K562 (cell line): ENCODE results near the gene C1orf122. TPM values are rescaled to one million over a fixed set of nuclear protein-coding genes. Genes with fewer than 3 reads are reported as not detected.
A peak's percentile ranks its signal among the peaks of the same experiment; 100 is the strongest.

Source experiments
- ADNP ChIP-seq: fragments of 200-800 bp; sonication (Bioruptor generic); IDR thresholded peaks from 2 replicates; pipeline ENCODE4 v1.6.1; 2016; ENCODE audit warnings: missing genetic modification characterization, missing compliant biosample characterization
- ARID1B ChIP-seq: fragments of 450-650 bp; IDR thresholded peaks from 2 replicates; pipeline ENCODE4 v1.6.1; 2016; ENCODE audit warnings: antibody characterized with exemption, mild to moderate bottlenecking, inconsistent platforms
- BACH1 ChIP-seq: fragments of 200-800 bp; sonication (Bioruptor generic); IDR thresholded peaks from 2 replicates; pipeline ENCODE4 v1.6.1; 2016; ENCODE audit warnings: missing genetic modification characterization, missing compliant biosample characterization
- BMI1 ChIP-seq: fragments of 150-350 bp; IDR thresholded peaks from 2 replicates; pipeline ENCODE4 v1.6.1; 2014; ENCODE audit warnings: low read length
- BRD4 ChIP-seq: fragments of 200-600 bp; sonication (generic); IDR thresholded peaks from 2 replicates; pipeline ENCODE4 v1.6.1; 2017; ENCODE audit warnings: inconsistent platforms
- CHCHD3 ChIP-seq: fragments of 250-450 bp; sonication (Bioruptor Pico); IDR thresholded peaks from 2 replicates; pipeline ENCODE4 v2.1.2; 2022; ENCODE audit warnings: mild to moderate bottlenecking
- CREBBP ChIP-seq: IDR thresholded peaks from one replicate; pipeline ENCODE4 v1.6.1; 2012; ENCODE audit warnings: low read depth, mild to moderate bottlenecking, control low read depth, inconsistent platforms, low read length
- CSDE1 ChIP-seq, 2 experiments: fragments of 450-650 bp; IDR thresholded peaks; 2 replicates each; pipeline ENCODE4 v1.6.1; 2016; ENCODE audit warnings: mild to moderate bottlenecking in 1 of 2
- FIP1L1 ChIP-seq: fragments of 200-400 bp; formaldehyde crosslinking; IDR thresholded peaks from 2 replicates; pipeline ENCODE4 v1.6.1; 2018; ENCODE audit warnings: mild to moderate bottlenecking, low read depth, low read length; ENCODE audit not compliant: poor library complexity, severe bottlenecking
- FOS ChIP-seq: IDR thresholded peaks from 3 replicates; pipeline ENCODE4 v1.6.1; 2011; ENCODE audit not compliant: insufficient read length; ENCODE audit errors: extremely low read depth
- IRF2 ChIP-seq: sonication (generic); formaldehyde crosslinking; IDR thresholded peaks from 2 replicates; pipeline ENCODE4 v1.8.1; 2022; ENCODE audit warnings: mild to moderate bottlenecking, missing genetic modification reagents
- MIER1 ChIP-seq: fragments of 450-650 bp; IDR thresholded peaks from 2 replicates; pipeline ENCODE4 v1.6.1; 2016; ENCODE audit warnings: antibody characterized with exemption, mild to moderate bottlenecking, low read depth
- MXI1 ChIP-seq: IDR thresholded peaks from 2 replicates; pipeline ENCODE4 v1.6.1; 2011; ENCODE audit warnings: low read depth, mild to moderate bottlenecking, improper control_type of control experiment, low read length
- PYGO2 ChIP-seq: fragments of 450-650 bp; IDR thresholded peaks from 2 replicates; pipeline ENCODE4 v1.6.1; 2016; ENCODE audit warnings: mild to moderate bottlenecking, missing genetic modification characterization, moderate library complexity, missing compliant biosample characterization
- RBM17 ChIP-seq: fragments of 200-400 bp; formaldehyde crosslinking; IDR thresholded peaks from 2 replicates; pipeline ENCODE4 v1.6.1; 2017; ENCODE audit warnings: low read depth, mild to moderate bottlenecking, low read length, borderline replicate concordance
- RBM39 ChIP-seq: fragments of 200-400 bp; formaldehyde crosslinking; optimal IDR thresholded peaks from 2 replicates; pipeline ENCODE3; 2018; ENCODE audit warnings: low read depth, low read length
- SMARCA4 ChIP-seq: fragments of 450-650 bp; IDR thresholded peaks from 2 replicates; pipeline ENCODE4 v1.6.1; 2016
- TAF1 ChIP-seq: IDR thresholded peaks from 2 replicates; pipeline ENCODE4 v1.6.1; 2011; ENCODE audit warnings: mild to moderate bottlenecking, low read length, moderate library complexity; ENCODE audit not compliant: insufficient read depth, control insufficient read depth, severe bottlenecking; ENCODE audit errors: extremely low read depth
- XRCC5 ChIP-seq: fragments of 200-400 bp; formaldehyde crosslinking; IDR thresholded peaks from 2 replicates; pipeline ENCODE4 v1.6.1; 2017; ENCODE audit warnings: low read depth, mild to moderate bottlenecking, low read length
- ZBTB7A ChIP-seq: IDR thresholded peaks from 2 replicates; pipeline ENCODE4 v1.6.1; 2011; ENCODE audit warnings: low read depth, mild to moderate bottlenecking, low read length, moderate library complexity, borderline replicate concordance; ENCODE audit not compliant: control insufficient read depth
- ZNF175 ChIP-seq: fragments of 200-800 bp; sonication (Bioruptor generic); IDR thresholded peaks from 2 replicates; pipeline ENCODE4 v1.6.1; 2016; ENCODE audit warnings: low read depth, mild to moderate bottlenecking, missing genetic modification characterization, missing compliant biosample characterization
- ZNF347 ChIP-seq: fragments of 450-650 bp; formaldehyde crosslinking; IDR thresholded peaks from 2 replicates; pipeline ENCODE4 v1.4.0; 2020; ENCODE audit warnings: low read depth, mild to moderate bottlenecking, moderate library complexity
- ZNF436 ChIP-seq: fragments of 250-450, 450-650 bp; sonication (Bioruptor Pico); formaldehyde crosslinking; IDR thresholded peaks from 2 replicates; pipeline ENCODE4 v1.7.0; 2020; ENCODE audit warnings: mild to moderate bottlenecking
- ZNF551 ChIP-seq: fragments of 250-450 bp; sonication (Bioruptor Pico); IDR thresholded peaks from 2 replicates; pipeline ENCODE4 v1.5.0; 2021; ENCODE audit warnings: mild to moderate bottlenecking, moderate library complexity
- polyA plus RNA-seq, 8 experiments: library from polyadenylated mRNA; depleted of rRNA in 4 of 8; stranded (reverse) in 5 of 8; unstranded in 3 of 8; fragments of >200 nt; fragmentation: Nextera tagmentation in 2 of 8; fragmentation: Illumina TruSeq in 1 of 8; extraction: Ambion mirVana in 2 of 8; extraction: Trizol in 1 of 8; gene quantifications; 2 replicates each; pipeline versions ENCODE4 v1.2.1 to v1.2.3, GENCODE V29; 2011 to 2014; ENCODE audit warnings: inconsistent platforms in 1 of 8, missing spikeins in 1 of 8
- total RNA-seq, 7 experiments: library from RNA; depleted of rRNA in 6 of 7; stranded (reverse); fragments of >200 nt in 6 of 7; fragmentation: Illumina TruSeq in 2 of 7; extraction: Trizol in 2 of 7; gene quantifications; 2 replicates each; pipeline versions ENCODE4 v1.2.1 to v1.2.3, GENCODE V29; 2011 to 2021; ENCODE audit warnings: low replicate concordance in 1 of 7
- TF ChIP-seq, protein P1 (sequence below), 2 experiments: fragments of 450-650 bp in 1 of 2; sonication (generic) in 1 of 2; formaldehyde crosslinking; conservative IDR thresholded peaks; 2 replicates each; pipeline versions ENCODE4 v1.4.0 to v1.8.1; 2020 to 2022; ENCODE audit warnings: mild to moderate bottlenecking in 1 of 2, missing genetic modification reagents in 1 of 2
- TF ChIP-seq, protein P2 (sequence below): sonication (generic); formaldehyde crosslinking; IDR thresholded peaks from 2 replicates; pipeline ENCODE4 v1.8.1; 2023; ENCODE audit warnings: missing genetic modification reagents, mild to moderate bottlenecking, borderline replicate concordance

The C1orf122 gene
- total and polyA plus RNA-seq, 9 of the 15 experiments (the other 6 are each of a cell fraction or from before 2014, with no cell fraction given): 3.6 to 70.9 (median 17.3) TPM

GRCh38 chr1:37764414-37764825, 43.2 kb upstream of the C1orf122 start (continued):
- TF ChIP-seq RBM17: no peak
- TF ChIP-seq MIER1: peak; percentile 99
- TF ChIP-seq ZNF436 (CRISPR knock-in tag): no peak
- TF ChIP-seq ZNF347 (CRISPR knock-in tag): no peak
- no peak for TF ChIP-seq CHCHD3
- TF ChIP-seq BACH1 (tag): peak; percentile 74
- TF ChIP-seq IRF2 (CRISPR knock-in tag): peak; percentile 98
- TF ChIP-seq, protein P1, sequence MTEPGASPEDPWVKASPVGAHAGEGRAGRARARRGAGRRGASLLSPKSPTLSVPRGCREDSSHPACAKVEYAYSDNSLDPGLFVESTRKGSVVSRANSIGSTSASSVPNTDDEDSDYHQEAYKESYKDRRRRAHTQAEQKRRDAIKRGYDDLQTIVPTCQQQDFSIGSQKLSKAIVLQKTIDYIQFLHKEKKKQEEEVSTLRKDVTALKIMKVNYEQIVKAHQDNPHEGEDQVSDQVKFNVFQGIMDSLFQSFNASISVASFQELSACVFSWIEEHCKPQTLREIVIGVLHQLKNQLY (CRISPR knock-in tag; conservative IDR thresholded peaks at IDR 0.05): peak in 1 of 2 experiments; percentile 99; a peak in 2 of 4 replicates
- TF ChIP-seq ADNP (tag): no peak
- TF ChIP-seq BMI1: no peak
- TF ChIP-seq MXI1: peak; percentile 76; the same call in 1 of the 2 replicates
- no peak for TF ChIP-seq CREBBP
- TF ChIP-seq BRD4: no peak
- TF ChIP-seq FOS: no peak
- peak; percentile 75; the same call in 1 of the 2 replicates for TF ChIP-seq XRCC5
- TF ChIP-seq FIP1L1: no peak
- TF ChIP-seq RBM39: no peak
- no peak for TF ChIP-seq ARID1B
- TF ChIP-seq SMARCA4: no peak
- peak; percentile 75 for TF ChIP-seq ZNF175 (CRISPR knock-in tag)
- no peak for TF ChIP-seq CSDE1 (IDR thresholded peaks at IDR 0.05)
- no peak for TF ChIP-seq ZNF551 (CRISPR knock-in tag)
- TF ChIP-seq ZBTB7A: peak; percentile 90
- no peak for TF ChIP-seq TAF1
- no peak for TF ChIP-seq PYGO2 (tag)
- TF ChIP-seq, protein P2, sequence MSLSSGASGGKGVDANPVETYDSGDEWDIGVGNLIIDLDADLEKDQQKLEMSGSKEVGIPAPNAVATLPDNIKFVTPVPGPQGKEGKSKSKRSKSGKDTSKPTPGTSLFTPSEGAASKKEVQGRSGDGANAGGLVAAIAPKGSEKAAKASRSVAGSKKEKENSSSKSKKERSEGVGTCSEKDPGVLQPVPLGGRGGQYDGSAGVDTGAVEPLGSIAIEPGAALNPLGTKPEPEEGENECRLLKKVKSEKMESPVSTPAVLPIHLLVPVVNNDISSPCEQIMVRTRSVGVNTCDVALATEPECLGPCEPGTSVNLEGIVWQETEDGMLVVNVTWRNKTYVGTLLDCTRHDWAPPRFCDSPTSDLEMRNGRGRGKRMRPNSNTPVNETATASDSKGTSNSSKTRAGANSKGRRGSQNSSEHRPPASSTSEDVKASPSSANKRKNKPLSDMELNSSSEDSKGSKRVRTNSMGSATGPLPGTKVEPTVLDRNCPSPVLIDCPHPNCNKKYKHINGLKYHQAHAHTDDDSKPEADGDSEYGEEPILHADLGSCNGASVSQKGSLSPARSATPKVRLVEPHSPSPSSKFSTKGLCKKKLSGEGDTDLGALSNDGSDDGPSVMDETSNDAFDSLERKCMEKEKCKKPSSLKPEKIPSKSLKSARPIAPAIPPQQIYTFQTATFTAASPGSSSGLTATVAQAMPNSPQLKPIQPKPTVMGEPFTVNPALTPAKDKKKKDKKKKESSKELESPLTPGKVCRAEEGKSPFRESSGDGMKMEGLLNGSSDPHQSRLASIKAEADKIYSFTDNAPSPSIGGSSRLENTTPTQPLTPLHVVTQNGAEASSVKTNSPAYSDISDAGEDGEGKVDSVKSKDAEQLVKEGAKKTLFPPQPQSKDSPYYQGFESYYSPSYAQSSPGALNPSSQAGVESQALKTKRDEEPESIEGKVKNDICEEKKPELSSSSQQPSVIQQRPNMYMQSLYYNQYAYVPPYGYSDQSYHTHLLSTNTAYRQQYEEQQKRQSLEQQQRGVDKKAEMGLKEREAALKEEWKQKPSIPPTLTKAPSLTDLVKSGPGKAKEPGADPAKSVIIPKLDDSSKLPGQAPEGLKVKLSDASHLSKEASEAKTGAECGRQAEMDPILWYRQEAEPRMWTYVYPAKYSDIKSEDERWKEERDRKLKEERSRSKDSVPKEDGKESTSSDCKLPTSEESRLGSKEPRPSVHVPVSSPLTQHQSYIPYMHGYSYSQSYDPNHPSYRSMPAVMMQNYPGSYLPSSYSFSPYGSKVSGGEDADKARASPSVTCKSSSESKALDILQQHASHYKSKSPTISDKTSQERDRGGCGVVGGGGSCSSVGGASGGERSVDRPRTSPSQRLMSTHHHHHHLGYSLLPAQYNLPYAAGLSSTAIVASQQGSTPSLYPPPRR: peak; percentile 95
